HepG2 (cell line): ENCODE measurements around the gene PEX14. TPM values are rescaled to one million over a fixed set of nuclear protein-coding genes. Genes with fewer than 3 reads are reported as not detected.
A peak's percentile ranks its signal among the peaks of the same experiment; 100 is the strongest.

Experiments
- KAT8 ChIP-seq: IDR thresholded peaks from 2 replicates; pipeline ENCODE4 v1.6.1; 2016; ENCODE audit warnings: missing genetic modification reagents, missing compliant biosample characterization
- NCOA5 ChIP-seq: sonication (generic); formaldehyde crosslinking; IDR thresholded peaks from 2 replicates; pipeline ENCODE4 v1.4.0; 2020; ENCODE audit warnings: missing genetic modification reagents
- POLR2AphosphoS5 ChIP-seq: IDR thresholded peaks from 2 replicates; pipeline ENCODE4 v1.6.1; 2012; ENCODE audit warnings: low read depth, low read length
- SNAI1 ChIP-seq: sonication (generic); formaldehyde crosslinking; IDR thresholded peaks from 2 replicates; pipeline ENCODE4 v1.5.0; 2020; ENCODE audit warnings: mild to moderate bottlenecking, missing genetic modification reagents, borderline replicate concordance
- TBL1XR1 ChIP-seq: fragments of 150-350 bp; IDR thresholded peaks from 2 replicates; pipeline ENCODE4 v1.6.1; 2014; ENCODE audit warnings: borderline replicate concordance, low read length; ENCODE audit not compliant: partially characterized antibody
- THYN1 ChIP-seq: sonication (generic); formaldehyde crosslinking; IDR thresholded peaks from 2 replicates; pipeline ENCODE4 v1.8.1; 2023; ENCODE audit warnings: low read depth, mild to moderate bottlenecking, moderate library complexity, missing genetic modification reagents, borderline replicate concordance
- ZNF275 ChIP-seq: sonication (generic); formaldehyde crosslinking; IDR thresholded peaks from 2 replicates; pipeline ENCODE4 v1.8.0; 2022; ENCODE audit warnings: missing genetic modification reagents, mild to moderate bottlenecking, inconsistent platforms, borderline replicate concordance
- ZNF350 ChIP-seq: sonication (generic); formaldehyde crosslinking; IDR thresholded peaks from 2 replicates; pipeline ENCODE4 v1.4.0; 2020; ENCODE audit warnings: mild to moderate bottlenecking, low read depth, missing genetic modification reagents, borderline replicate concordance
- ZNF512 ChIP-seq: sonication (generic); formaldehyde crosslinking; IDR thresholded peaks from 2 replicates; pipeline ENCODE4 v1.4.0; 2020; ENCODE audit warnings: mild to moderate bottlenecking, missing genetic modification reagents
- ZNF678 ChIP-seq: sonication (generic); formaldehyde crosslinking; IDR thresholded peaks from 2 replicates; pipeline ENCODE4 v1.4.0; 2020; ENCODE audit warnings: mild to moderate bottlenecking, missing genetic modification reagents
- polyA plus RNA-seq, 8 experiments: library from polyadenylated mRNA; depleted of rRNA in 3 of 8; stranded (reverse) in 7 of 8; unstranded in 1 of 8; fragments of >200 nt; fragmentation: Illumina TruSeq in 4 of 8; extraction: Trizol in 4 of 8; gene quantifications; 2 replicates each; pipeline versions ENCODE4 v1.2.1 to v1.2.3, GENCODE V29; 2011 to 2016; ENCODE audit warnings: low read depth in 4 of 8, missing spikeins in 1 of 8, mixed read lengths in 1 of 8; ENCODE audit not compliant: insufficient read depth in 1 of 8
- total RNA-seq, 5 experiments: library from RNA; depleted of rRNA; stranded (reverse); fragments of >200 nt; fragmentation: Illumina TruSeq; extraction: Trizol; gene quantifications; 2 replicates each; pipeline ENCODE4 v1.2.3, GENCODE V29; 2016; ENCODE audit warnings: low read depth in 1 of 5
- TF ChIP-seq, protein P1 (sequence below): sonication (generic); formaldehyde crosslinking; IDR thresholded peaks from 2 replicates; pipeline ENCODE4 v1.4.0; 2020; ENCODE audit warnings: missing genetic modification reagents
- TF ChIP-seq, protein P2 (sequence below): sonication (generic); formaldehyde crosslinking; IDR thresholded peaks from 2 replicates; pipeline ENCODE4; 2020; ENCODE audit warnings: missing genetic modification reagents, mild to moderate bottlenecking, borderline replicate concordance
- TF ChIP-seq, protein P3 (sequence below): sonication (generic); formaldehyde crosslinking; IDR thresholded peaks from 2 replicates; pipeline ENCODE4 v1.4.0; 2020; ENCODE audit warnings: missing genetic modification reagents

Gene PEX14
- total and polyA plus RNA-seq, 2 of the 13 experiments (the other 11 are each of a cell fraction or from before 2014, with no cell fraction given) = 6.5 to 9.9 TPM

GRCh38 chr1:10555635-10556429 lies 81.1 kb downstream of the PEX14 start (continued):
- TF ChIP-seq, protein P1, sequence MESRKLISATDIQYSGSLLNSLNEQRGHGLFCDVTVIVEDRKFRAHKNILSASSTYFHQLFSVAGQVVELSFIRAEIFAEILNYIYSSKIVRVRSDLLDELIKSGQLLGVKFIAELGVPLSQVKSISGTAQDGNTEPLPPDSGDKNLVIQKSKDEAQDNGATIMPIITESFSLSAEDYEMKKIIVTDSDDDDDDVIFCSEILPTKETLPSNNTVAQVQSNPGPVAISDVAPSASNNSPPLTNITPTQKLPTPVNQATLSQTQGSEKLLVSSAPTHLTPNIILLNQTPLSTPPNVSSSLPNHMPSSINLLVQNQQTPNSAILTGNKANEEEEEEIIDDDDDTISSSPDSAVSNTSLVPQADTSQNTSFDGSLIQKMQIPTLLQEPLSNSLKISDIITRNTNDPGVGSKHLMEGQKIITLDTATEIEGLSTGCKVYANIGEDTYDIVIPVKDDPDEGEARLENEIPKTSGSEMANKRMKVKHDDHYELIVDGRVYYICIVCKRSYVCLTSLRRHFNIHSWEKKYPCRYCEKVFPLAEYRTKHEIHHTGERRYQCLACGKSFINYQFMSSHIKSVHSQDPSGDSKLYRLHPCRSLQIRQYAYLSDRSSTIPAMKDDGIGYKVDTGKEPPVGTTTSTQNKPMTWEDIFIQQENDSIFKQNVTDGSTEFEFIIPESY (CRISPR knock-in tag) = 0 out of 2 replicates have a peak, but pooled peaks have one; percentile 10
- TF ChIP-seq TBL1XR1 (no peak), ZNF350 (peak; percentile 57; the same call in 1 of the 2 replicates), ZNF275 (no peak), ZNF678 (CRISPR knock-in tag) (no peak), THYN1 (CRISPR knock-in tag) (no peak), SNAI1 (no peak), KAT8 (CRISPR knock-in tag) (no peak), NCOA5 (CRISPR knock-in tag) (no peak), ZNF512 (CRISPR knock-in tag) (no peak), POLR2AphosphoS5 (no peak)
- TF ChIP-seq, protein P2, sequence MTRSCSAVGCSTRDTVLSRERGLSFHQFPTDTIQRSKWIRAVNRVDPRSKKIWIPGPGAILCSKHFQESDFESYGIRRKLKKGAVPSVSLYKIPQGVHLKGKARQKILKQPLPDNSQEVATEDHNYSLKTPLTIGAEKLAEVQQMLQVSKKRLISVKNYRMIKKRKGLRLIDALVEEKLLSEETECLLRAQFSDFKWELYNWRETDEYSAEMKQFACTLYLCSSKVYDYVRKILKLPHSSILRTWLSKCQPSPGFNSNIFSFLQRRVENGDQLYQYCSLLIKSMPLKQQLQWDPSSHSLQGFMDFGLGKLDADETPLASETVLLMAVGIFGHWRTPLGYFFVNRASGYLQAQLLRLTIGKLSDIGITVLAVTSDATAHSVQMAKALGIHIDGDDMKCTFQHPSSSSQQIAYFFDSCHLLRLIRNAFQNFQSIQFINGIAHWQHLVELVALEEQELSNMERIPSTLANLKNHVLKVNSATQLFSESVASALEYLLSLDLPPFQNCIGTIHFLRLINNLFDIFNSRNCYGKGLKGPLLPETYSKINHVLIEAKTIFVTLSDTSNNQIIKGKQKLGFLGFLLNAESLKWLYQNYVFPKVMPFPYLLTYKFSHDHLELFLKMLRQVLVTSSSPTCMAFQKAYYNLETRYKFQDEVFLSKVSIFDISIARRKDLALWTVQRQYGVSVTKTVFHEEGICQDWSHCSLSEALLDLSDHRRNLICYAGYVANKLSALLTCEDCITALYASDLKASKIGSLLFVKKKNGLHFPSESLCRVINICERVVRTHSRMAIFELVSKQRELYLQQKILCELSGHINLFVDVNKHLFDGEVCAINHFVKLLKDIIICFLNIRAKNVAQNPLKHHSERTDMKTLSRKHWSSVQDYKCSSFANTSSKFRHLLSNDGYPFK (CRISPR knock-in tag) = 0 out of 2 replicates have a peak, but pooled peaks have one; percentile 28
- TF ChIP-seq, protein P3, sequence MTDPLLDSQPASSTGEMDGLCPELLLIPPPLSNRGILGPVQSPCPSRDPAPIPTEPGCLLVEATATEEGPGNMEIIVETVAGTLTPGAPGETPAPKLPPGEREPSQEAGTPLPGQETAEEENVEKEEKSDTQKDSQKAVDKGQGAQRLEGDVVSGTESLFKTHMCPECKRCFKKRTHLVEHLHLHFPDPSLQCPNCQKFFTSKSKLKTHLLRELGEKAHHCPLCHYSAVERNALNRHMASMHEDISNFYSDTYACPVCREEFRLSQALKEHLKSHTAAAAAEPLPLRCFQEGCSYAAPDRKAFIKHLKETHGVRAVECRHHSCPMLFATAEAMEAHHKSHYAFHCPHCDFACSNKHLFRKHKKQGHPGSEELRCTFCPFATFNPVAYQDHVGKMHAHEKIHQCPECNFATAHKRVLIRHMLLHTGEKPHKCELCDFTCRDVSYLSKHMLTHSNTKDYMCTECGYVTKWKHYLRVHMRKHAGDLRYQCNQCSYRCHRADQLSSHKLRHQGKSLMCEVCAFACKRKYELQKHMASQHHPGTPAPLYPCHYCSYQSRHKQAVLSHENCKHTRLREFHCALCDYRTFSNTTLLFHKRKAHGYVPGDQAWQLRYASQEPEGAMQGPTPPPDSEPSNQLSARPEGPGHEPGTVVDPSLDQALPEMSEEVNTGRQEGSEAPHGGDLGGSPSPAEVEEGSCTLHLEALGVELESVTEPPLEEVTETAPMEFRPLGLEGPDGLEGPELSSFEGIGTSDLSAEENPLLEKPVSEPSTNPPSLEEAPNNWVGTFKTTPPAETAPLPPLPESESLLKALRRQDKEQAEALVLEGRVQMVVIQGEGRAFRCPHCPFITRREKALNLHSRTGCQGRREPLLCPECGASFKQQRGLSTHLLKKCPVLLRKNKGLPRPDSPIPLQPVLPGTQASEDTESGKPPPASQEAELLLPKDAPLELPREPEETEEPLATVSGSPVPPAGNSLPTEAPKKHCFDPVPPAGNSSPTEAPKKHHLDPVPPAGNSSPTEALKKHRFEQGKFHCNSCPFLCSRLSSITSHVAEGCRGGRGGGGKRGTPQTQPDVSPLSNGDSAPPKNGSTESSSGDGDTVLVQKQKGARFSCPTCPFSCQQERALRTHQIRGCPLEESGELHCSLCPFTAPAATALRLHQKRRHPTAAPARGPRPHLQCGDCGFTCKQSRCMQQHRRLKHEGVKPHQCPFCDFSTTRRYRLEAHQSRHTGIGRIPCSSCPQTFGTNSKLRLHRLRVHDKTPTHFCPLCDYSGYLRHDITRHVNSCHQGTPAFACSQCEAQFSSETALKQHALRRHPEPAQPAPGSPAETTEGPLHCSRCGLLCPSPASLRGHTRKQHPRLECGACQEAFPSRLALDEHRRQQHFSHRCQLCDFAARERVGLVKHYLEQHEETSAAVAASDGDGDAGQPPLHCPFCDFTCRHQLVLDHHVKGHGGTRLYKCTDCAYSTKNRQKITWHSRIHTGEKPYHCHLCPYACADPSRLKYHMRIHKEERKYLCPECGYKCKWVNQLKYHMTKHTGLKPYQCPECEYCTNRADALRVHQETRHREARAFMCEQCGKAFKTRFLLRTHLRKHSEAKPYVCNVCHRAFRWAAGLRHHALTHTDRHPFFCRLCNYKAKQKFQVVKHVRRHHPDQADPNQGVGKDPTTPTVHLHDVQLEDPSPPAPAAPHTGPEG (CRISPR knock-in tag) = no peak
